Measurements from ENCODE around the gene CCDC187.

Gene CCDC187

GRCh38 chr9:136210276-136210675 is 93.6 kb downstream of the CCDC187 start:
- Histone ChIP-seq H3K36me3 (ENCODE audit: control insufficient read depth, insufficient read depth, low read length) (peaks cover 15% of the 10 kb centered on the region), H3K27me3 (ENCODE audit: control insufficient read depth, insufficient read depth, low read length) (no peaks in the 10 kb centered on the region), H3K4me1 (ENCODE audit: control insufficient read depth, insufficient read depth, low read length) (no peaks in the 10 kb centered on the region), H3K9ac (ENCODE audit: low read length) (no peak overlapping the region), H3K27ac (ENCODE audit: low read depth, low read length) (no peak overlapping the region), H3K4me3 (ENCODE audit: low read length) (no peak overlapping the region)

DNA sequence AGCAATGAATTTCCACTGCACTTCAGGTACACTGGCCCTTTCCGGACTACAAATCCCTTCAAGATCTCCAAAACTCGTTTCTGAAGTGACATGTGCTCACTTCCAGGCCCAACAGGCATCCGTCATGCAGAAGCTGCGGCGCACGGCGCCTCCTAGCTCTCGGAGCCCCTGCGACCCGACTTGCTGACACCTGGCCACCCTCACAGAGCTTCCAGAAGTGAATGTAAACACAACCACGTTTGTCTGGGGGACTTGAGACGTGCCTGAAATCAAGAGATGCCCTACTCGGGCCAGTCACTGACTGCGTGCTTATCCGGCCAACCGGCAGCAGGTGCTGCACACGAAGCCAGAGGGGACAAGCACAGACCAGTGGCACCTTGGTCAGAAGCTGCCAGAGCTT is 94.1 kb downstream of the CCDC187 start:
- H3K4me1 ChIP-seq (ENCODE audit: control insufficient read depth, insufficient read depth, low read length), result no peaks in the 10 kb centered on the region
- no peak overlapping the region for H3K9ac ChIP-seq (ENCODE audit: low read length)
- H3K27me3 ChIP-seq (ENCODE audit: control insufficient read depth, insufficient read depth, low read length), result peaks cover 1% of the 10 kb centered on the region
- no peak overlapping the region for H3K27ac ChIP-seq (ENCODE audit: low read depth, low read length)
- peaks cover 12% of the 10 kb centered on the region for H3K36me3 ChIP-seq (ENCODE audit: control insufficient read depth, insufficient read depth, low read length)
- H3K4me3 ChIP-seq (ENCODE audit: low read length), result no peak overlapping the region

DNA sequence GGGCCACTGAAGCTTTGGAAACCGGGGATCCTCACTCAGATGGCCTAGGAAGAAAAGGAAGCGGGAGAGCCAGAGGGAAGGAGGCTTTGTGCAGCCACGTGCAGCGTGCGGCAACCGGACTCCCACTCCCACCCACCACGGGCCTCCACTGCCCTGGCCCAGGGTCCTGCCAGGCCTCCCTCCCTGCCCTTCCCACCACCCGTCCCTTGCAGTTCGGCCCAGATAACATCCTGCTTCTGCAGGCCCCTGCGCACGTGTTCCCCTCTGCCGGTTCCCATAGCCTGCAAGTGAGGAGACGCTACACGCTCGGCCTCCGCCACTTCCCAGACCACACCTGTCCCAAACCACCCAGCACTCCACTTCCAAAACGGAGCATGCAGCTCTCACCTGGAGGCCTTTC is 94.7 kb downstream of the CCDC187 start:
- Histone ChIP-seq H3K27me3 (ENCODE audit: control insufficient read depth, insufficient read depth, low read length) (peaks cover 6% of the 10 kb centered on the region), H3K4me3 (ENCODE audit: low read length) (no peak overlapping the region), H3K36me3 (ENCODE audit: control insufficient read depth, insufficient read depth, low read length) (peaks cover 12% of the 10 kb centered on the region), H3K27ac (ENCODE audit: low read depth, low read length) (no peak overlapping the region), H3K9ac (ENCODE audit: low read length) (no peak overlapping the region), H3K4me1 (ENCODE audit: control insufficient read depth, insufficient read depth, low read length) (no peaks in the 10 kb centered on the region)

- peaks cover 10% of the 10 kb centered on the region for H3K36me3 ChIP-seq (ENCODE audit: control insufficient read depth, insufficient read depth, low read length)
- no peak overlapping the region for H3K9ac ChIP-seq (ENCODE audit: low read length)
- no peak overlapping the region for H3K27ac ChIP-seq (ENCODE audit: low read depth, low read length)
- H3K4me1 ChIP-seq (ENCODE audit: control insufficient read depth, insufficient read depth, low read length), result no peaks in the 10 kb centered on the region
- H3K4me3 ChIP-seq (ENCODE audit: low read length), result no peak overlapping the region
- H3K27me3 ChIP-seq (ENCODE audit: control insufficient read depth, insufficient read depth, low read length), result peaks cover 11% of the 10 kb centered on the region
These were observed 95.2 kb downstream of the CCDC187 start for GRCh38 chr9:136208675-136209074.

- Histone ChIP-seq H3K9ac (ENCODE audit: low read length) (no peak overlapping the region), H3K27me3 (ENCODE audit: control insufficient read depth, insufficient read depth, low read length) (peaks cover 17% of the 10 kb centered on the region), H3K36me3 (ENCODE audit: control insufficient read depth, insufficient read depth, low read length) (peaks cover 7% of the 10 kb centered on the region), H3K27ac (ENCODE audit: low read depth, low read length) (no peak overlapping the region), H3K4me3 (ENCODE audit: low read length) (no peak overlapping the region), H3K4me1 (ENCODE audit: control insufficient read depth, insufficient read depth, low read length) (no peaks in the 10 kb centered on the region)
These were observed 96.3 kb downstream of the CCDC187 start for GRCh38 chr9:136207616-136208015.

DNA sequence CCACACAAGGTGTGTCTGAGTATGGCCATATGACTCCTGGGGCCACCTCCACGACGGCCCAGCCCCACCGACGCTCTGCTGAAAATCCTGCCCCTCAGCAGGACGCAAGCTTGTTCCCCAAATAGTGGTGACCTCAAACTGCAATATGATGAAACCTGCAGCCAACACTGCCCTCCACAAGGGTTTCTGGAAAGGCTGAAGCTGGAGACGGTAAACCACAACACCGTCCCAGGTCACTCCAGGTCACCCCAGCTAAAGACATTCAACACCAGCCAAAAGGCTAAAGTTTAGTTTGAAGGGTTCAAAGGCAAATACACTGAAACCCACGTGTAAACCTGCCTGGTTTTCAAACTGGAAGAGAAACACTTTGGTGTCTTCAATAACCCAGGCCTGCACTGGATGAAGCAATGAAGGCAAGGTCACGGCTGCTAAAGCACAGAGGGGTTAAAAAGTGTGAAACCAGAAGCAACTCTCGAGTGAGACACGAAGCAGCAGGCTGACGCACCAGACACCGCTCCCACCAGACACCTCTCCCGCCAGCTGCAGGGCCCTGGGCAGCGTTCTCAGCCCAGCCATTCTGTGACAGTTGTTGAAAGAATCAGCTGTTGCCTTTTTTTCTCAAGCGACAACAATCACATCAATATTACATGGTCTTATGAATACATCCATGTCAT is 97.2 kb downstream of the CCDC187 start:
- Histone ChIP-seq H3K4me1 (ENCODE audit: control insufficient read depth, insufficient read depth, low read length) (no peaks in the 10 kb centered on the region), H3K9ac (ENCODE audit: low read length) (no peak overlapping the region), H3K4me3 (ENCODE audit: low read length) (no peak overlapping the region), H3K36me3 (ENCODE audit: control insufficient read depth, insufficient read depth, low read length) (peaks cover 7% of the 10 kb centered on the region), H3K27ac (ENCODE audit: low read depth, low read length) (no peak overlapping the region), H3K27me3 (ENCODE audit: control insufficient read depth, insufficient read depth, low read length) (peaks cover 23% of the 10 kb centered on the region)

DNA sequence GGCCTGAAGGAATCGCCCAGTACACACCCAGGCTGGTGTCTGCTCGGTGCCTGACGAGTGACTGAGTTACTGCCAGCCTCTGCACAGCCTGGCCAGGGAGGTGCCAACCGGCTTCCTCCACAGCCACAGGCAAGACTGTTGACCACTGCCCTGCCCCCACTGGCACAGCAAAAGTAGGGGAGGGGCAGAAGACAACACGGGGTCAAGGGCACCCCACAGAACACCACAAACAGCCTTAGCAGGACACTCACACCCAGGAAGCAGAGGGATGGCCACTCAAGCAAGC is 98.2 kb downstream of the CCDC187 start:
- H3K4me1 ChIP-seq (ENCODE audit: control insufficient read depth, insufficient read depth, low read length), result no peaks in the 10 kb centered on the region
- no peak overlapping the region for H3K4me3 ChIP-seq (ENCODE audit: low read length)
- H3K9ac ChIP-seq (ENCODE audit: low read length), result no peak overlapping the region
- H3K36me3 ChIP-seq (ENCODE audit: control insufficient read depth, insufficient read depth, low read length), result peaks cover 7% of the 10 kb centered on the region
- H3K27ac ChIP-seq (ENCODE audit: low read depth, low read length), result no peak overlapping the region
- peaks cover 33% of the 10 kb centered on the region for H3K27me3 ChIP-seq (ENCODE audit: control insufficient read depth, insufficient read depth, low read length)

- H3K9ac ChIP-seq (ENCODE audit: low read length), result no peak within 1 kb of the TSS
- H3K4me1 ChIP-seq (ENCODE audit: control insufficient read depth, insufficient read depth, low read length), result no peaks in the 10 kb centered on the region
- H3K36me3 ChIP-seq (ENCODE audit: control insufficient read depth, insufficient read depth, low read length), result peaks cover 7% of the 10 kb centered on the region
- no peak within 1 kb of the TSS for H3K27ac ChIP-seq (ENCODE audit: low read depth, low read length)
- no peak within 1 kb of the TSS for H3K4me3 ChIP-seq (ENCODE audit: low read length)
- H3K27me3 ChIP-seq (ENCODE audit: control insufficient read depth, insufficient read depth, low read length), result peaks cover 37% of the 10 kb centered on the region
These were observed 98.8 kb downstream of the CCDC187 start, which contains the start of gene LHX3 for GRCh38 chr9:136204838-136205706. Gene LHX3 (minus strand): TSS chr9:136205128. CDS start chr9:136205012, 116 bp downstream.

DNA sequence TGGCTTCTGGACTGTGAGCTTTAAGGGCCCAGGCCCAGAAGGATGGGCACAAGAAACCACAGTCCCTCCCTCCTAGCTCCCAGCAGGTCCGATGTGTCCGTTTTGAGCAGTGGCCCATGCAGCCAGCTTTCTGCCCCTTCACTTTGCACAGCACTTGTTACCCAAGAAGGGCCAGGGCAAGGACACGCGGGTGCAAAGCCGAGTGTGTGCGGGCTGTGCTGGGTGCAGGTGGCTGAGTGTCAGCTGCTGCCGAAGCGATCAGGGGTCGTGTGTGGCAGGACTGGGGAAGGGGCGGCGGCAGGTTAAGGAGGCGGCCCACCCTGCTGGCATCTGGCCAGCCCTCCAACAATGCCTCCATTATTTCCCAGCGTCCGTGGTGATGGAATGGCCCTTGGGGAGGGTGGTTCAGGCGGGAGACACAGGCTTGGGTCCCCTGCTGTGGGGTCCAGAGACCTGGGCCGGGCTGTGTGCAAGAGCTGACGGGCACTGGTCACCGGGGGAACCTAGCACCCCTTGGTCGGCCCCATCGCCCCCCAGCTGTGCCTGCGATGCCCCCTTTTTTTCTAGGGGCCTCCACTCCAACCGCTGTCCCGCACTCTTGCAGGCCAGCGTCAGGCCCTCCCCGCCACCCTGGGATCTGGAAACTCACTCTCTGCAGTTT is 99.6 kb downstream of the CCDC187 start:
- H3K4me3 ChIP-seq (ENCODE audit: low read length), result no peak overlapping the region
- H3K9ac ChIP-seq (ENCODE audit: low read length), result no peak overlapping the region
- no peak overlapping the region for H3K27ac ChIP-seq (ENCODE audit: low read depth, low read length)
- H3K36me3 ChIP-seq (ENCODE audit: control insufficient read depth, insufficient read depth, low read length), result peaks cover 6% of the 10 kb centered on the region
- peaks cover 42% of the 10 kb centered on the region for H3K27me3 ChIP-seq (ENCODE audit: control insufficient read depth, insufficient read depth, low read length)
- no peaks in the 10 kb centered on the region for H3K4me1 ChIP-seq (ENCODE audit: control insufficient read depth, insufficient read depth, low read length)

- Histone ChIP-seq H3K27ac (ENCODE audit: low read depth, low read length) (no peak overlapping the region), H3K4me3 (ENCODE audit: low read length) (no peak overlapping the region), H3K4me1 (ENCODE audit: control insufficient read depth, insufficient read depth, low read length) (no peaks in the 10 kb centered on the region), H3K36me3 (ENCODE audit: control insufficient read depth, insufficient read depth, low read length) (peaks cover under 1% of the 10 kb centered on the region), H3K9ac (ENCODE audit: low read length) (no peak overlapping the region), H3K27me3 (ENCODE audit: control insufficient read depth, insufficient read depth, low read length) (peaks cover 42% of the 10 kb centered on the region)
These were observed 100.3 kb downstream of the CCDC187 start for GRCh38 chr9:136203408-136204144.

DNA sequence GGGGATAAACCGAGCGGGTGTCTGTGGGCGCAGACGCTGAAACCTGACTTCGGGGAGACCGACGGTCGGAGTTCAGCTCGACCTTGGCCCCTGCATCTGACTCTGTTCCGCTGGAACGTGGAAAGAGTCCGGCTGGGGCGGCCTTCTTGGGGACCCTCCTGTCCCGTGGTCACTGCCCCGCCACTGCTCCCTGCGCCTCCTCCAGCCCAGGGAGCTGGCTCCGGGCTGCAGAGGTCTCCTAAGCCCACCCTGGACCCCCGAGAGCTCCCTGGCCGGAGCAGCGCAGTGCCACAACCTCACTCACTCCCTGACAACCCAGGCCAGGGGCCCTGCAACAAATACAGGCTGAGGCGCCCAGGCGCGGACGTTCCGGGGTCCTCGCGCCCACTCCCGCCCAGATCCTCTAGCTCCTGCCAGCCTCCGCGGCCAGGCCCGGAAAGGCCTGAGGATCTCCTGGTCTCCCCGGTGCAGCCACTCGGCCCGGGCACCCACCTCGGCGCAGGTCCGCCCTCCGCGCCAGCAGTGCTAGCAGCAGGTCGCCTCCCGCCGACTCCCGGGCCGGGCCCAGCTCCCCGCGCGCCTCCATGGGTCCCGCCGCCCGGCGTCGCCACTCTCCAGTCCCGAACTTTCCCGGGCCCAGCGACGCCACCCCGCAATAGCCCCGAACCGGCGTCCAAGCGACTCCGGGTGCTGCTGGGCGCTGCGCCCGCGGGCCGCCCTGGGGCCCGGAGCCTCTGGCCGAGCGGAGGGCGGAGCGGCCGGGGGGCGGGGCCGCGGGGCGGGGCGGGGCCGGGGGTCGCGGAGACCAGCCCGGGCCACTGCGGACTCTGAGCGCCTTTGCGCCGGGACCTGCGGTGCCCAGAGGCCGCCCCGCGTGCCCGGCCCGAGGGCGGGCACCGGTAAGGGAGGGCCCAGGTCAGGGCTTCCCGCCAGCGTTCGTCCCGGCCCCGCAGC is 101.2 kb downstream of the CCDC187 start:
- Histone ChIP-seq H3K9ac (ENCODE audit: low read length) (no peak overlapping the region), H3K36me3 (ENCODE audit: control insufficient read depth, insufficient read depth, low read length) (no peaks in the 10 kb centered on the region), H3K27me3 (ENCODE audit: control insufficient read depth, insufficient read depth, low read length) (peaks cover 42% of the 10 kb centered on the region), H3K4me1 (ENCODE audit: control insufficient read depth, insufficient read depth, low read length) (no peaks in the 10 kb centered on the region), H3K4me3 (ENCODE audit: low read length) (no peak overlapping the region), H3K27ac (ENCODE audit: low read depth, low read length) (no peak overlapping the region)
